NCI-H748 (cell line): ENCODE results near the gene CARMIL1.
A peak's percentile ranks its signal among the peaks of the same experiment; 100 is the strongest.
"Not testable (repeated sequence)": the region's sequence is repeated elsewhere in the genome, so short reads cannot be mapped to it uniquely, and the experiment has no call there.

Experiments used
- DNase-seq: peaks from one replicate; lab custom pipeline; 2025; ENCODE audit not compliant: unreplicated experiment; lab: John Stamatoyannopoulos, UW

CARMIL1 gene

GRCh38 chr6:25365154-25365553, 86.0 kb downstream of the CARMIL1 start:
- DNase-seq: no peak

- no peak for DNase-seq
Measured at GRCh38 chr6:25366903-25367545, 87.8 kb downstream of the CARMIL1 start.

GRCh38 chr6:25369036-25369432, 89.9 kb downstream of the CARMIL1 start:
- peak; percentile 69 for DNase-seq

- peak; percentile 99 for DNase-seq
Measured at GRCh38 chr6:25369433-25370177, 90.4 kb downstream of the CARMIL1 start.

GRCh38 chr6:25370178-25371036, 91.2 kb downstream of the CARMIL1 start:
- peak; percentile 99 for DNase-seq

GRCh38 chr6:25371037-25371347, 91.8 kb downstream of the CARMIL1 start:
- no peak for DNase-seq

GRCh38 chr6:25375125-25375524, 96.0 kb downstream of the CARMIL1 start:
- DNase-seq: no peak

- DNase-seq: no peak
Measured at GRCh38 chr6:25377664-25378063, 98.5 kb downstream of the CARMIL1 start.

- no peak for DNase-seq
Measured at GRCh38 chr6:25381077-25381476, 101.9 kb downstream of the CARMIL1 start.

- DNase-seq: not testable (repeated sequence)
Measured at GRCh38 chr6:25382476-25382875, 103.3 kb downstream of the CARMIL1 start.

- no peak for DNase-seq
Measured at GRCh38 chr6:25384234-25384633, 105.1 kb downstream of the CARMIL1 start.

- DNase-seq: no peak
Measured at GRCh38 chr6:25384967-25385366, 105.8 kb downstream of the CARMIL1 start.

GRCh38 chr6:25387483-25387882, 108.3 kb downstream of the CARMIL1 start:
- DNase-seq: no peak

- no peak for DNase-seq
Measured at GRCh38 chr6:25387911-25388310, 108.7 kb downstream of the CARMIL1 start.

GRCh38 chr6:25388776-25389175, 109.6 kb downstream of the CARMIL1 start:
- no peak for DNase-seq

GRCh38 chr6:25389471-25389870, 110.3 kb downstream of the CARMIL1 start:
- no peak for DNase-seq

- no peak for DNase-seq
Measured at GRCh38 chr6:25392372-25392771, 113.2 kb downstream of the CARMIL1 start.

GRCh38 chr6:25395731-25396130, 116.6 kb downstream of the CARMIL1 start:
- no peak for DNase-seq

- DNase-seq: no peak
Measured at GRCh38 chr6:25397406-25397805, 118.2 kb downstream of the CARMIL1 start.

- no peak for DNase-seq
Measured at GRCh38 chr6:25399885-25400284, 120.7 kb downstream of the CARMIL1 start.

GRCh38 chr6:25401711-25402110, 122.5 kb downstream of the CARMIL1 start:
- no peak for DNase-seq

- no peak for DNase-seq
Measured at GRCh38 chr6:25402125-25402524, 123.0 kb downstream of the CARMIL1 start.
